ENCODE data around the gene HNRNPA3. TPM values are rescaled to one million over a fixed set of nuclear protein-coding genes. Genes with fewer than 3 reads are reported as not detected.

Gene HNRNPA3
- total and polyA plus RNA-seq, 2 of the 13 experiments (the other 11 are each of a cell fraction or from before 2014, with no cell fraction given): 73.3 to 97.7 TPM

- TF ChIP-seq ZNF350 (CRISPR knock-in tag; IDR thresholded peaks at IDR 0.05; ENCODE audit: borderline replicate concordance, low read depth) (peak; percentile 96; the same call in 1 of the 2 replicates), NPAS2 (CRISPR knock-in tag; IDR thresholded peaks at IDR 0.05; ENCODE audit: borderline replicate concordance) (no peak), ZNF737 (CRISPR knock-in tag; IDR thresholded peaks at IDR 0.05; ENCODE audit: borderline replicate concordance) (no peak), TRIM22 (IDR thresholded peaks at IDR 0.05) (no peak), JARID2 (CRISPR knock-in tag; IDR thresholded peaks at IDR 0.05; ENCODE audit: insufficient replicate concordance) (no peak), ZNF660 (CRISPR knock-in tag; IDR thresholded peaks at IDR 0.05; ENCODE audit: borderline replicate concordance, low read depth) (no peak), ZNF282 (IDR thresholded peaks at IDR 0.05; ENCODE audit: partially characterized antibody) (no peak), DMAP1 (CRISPR knock-in tag; IDR thresholded peaks at IDR 0.05) (peak; percentile 90), KLF15 (CRISPR knock-in tag; IDR thresholded peaks at IDR 0.05; ENCODE audit: borderline replicate concordance) (no peak; the same call in 1 of the 2 replicates), ZNF746 (CRISPR knock-in tag; IDR thresholded peaks at IDR 0.05) (peak; percentile 100), AGO1 (IDR thresholded peaks at IDR 0.05; ENCODE audit: low read depth, low read length, poor library complexity, severe bottlenecking) (peak; percentile 15), SP2 (CRISPR knock-in tag; IDR thresholded peaks at IDR 0.05) (no peak; the same call in 1 of the 2 replicates), ZNF44 (CRISPR knock-in tag; IDR thresholded peaks at IDR 0.05) (peak; percentile 81; the same call in 1 of the 2 replicates), POLR2AphosphoS2 (IDR thresholded peaks at IDR 0.05; ENCODE audit: low read depth, low read length) (peak; percentile 31; the same call in 1 of the 2 replicates), SIX1 (CRISPR knock-in tag; IDR thresholded peaks at IDR 0.05; ENCODE audit: borderline replicate concordance) (no peak; the same call in none of the 2 replicates), ZNF589 (CRISPR knock-in tag; conservative IDR thresholded peaks at IDR 0.05) (peak; percentile 53; the same call in 1 of the 2 replicates), ZNF567 (CRISPR knock-in tag; IDR thresholded peaks at IDR 0.05; ENCODE audit: borderline replicate concordance) (no peak; the same call in 1 of the 2 replicates), ZNF180 (CRISPR knock-in tag; IDR thresholded peaks at IDR 0.05; ENCODE audit: borderline replicate concordance, low read depth) (0 out of 2 replicates have a peak, but pooled peaks have one; percentile 14), ZBTB46 (CRISPR knock-in tag; IDR thresholded peaks at IDR 0.05; ENCODE audit: borderline replicate concordance) (no peak), NAIF1 (CRISPR knock-in tag; IDR thresholded peaks at IDR 0.05; ENCODE audit: borderline replicate concordance) (peak; percentile 96), RAD51 (IDR thresholded peaks at IDR 0.05; ENCODE audit: borderline replicate concordance) (no peak), REPIN1 (CRISPR knock-in tag; IDR thresholded peaks at IDR 0.05; ENCODE audit: borderline replicate concordance, low read depth) (peak; percentile 91), ZNF614 (CRISPR knock-in tag; IDR thresholded peaks at IDR 0.05; ENCODE audit: borderline replicate concordance) (peak; percentile 57; the same call in 1 of the 2 replicates), KDM4B (CRISPR knock-in tag; IDR thresholded peaks at IDR 0.05) (no peak; the same call in none of the 2 replicates), THAP8 (CRISPR knock-in tag; IDR thresholded peaks at IDR 0.05; ENCODE audit: borderline replicate concordance) (no peak), MED8 (CRISPR knock-in tag; IDR thresholded peaks at IDR 0.05; ENCODE audit: insufficient replicate concordance) (peak; percentile 87)
Measured at GRCh38 chr2:177264693-177265587, 52.3 kb downstream of the HNRNPA3 start, which contains the start of gene NFE2L2 (continued).

Data from HepG2 (cell line).